ENCODE measurements around the gene KRTAP10-4. TPM values are rescaled to one million over a fixed set of nuclear protein-coding genes. Genes with fewer than 3 reads are reported as not detected.
"Not testable (repeated sequence)": the region's sequence is repeated elsewhere in the genome, so short reads cannot be mapped to it uniquely, and the experiment has no call there.

KRTAP10-4 gene
- total and polyA plus RNA-seq, 7 donors, result not detected

DNA sequence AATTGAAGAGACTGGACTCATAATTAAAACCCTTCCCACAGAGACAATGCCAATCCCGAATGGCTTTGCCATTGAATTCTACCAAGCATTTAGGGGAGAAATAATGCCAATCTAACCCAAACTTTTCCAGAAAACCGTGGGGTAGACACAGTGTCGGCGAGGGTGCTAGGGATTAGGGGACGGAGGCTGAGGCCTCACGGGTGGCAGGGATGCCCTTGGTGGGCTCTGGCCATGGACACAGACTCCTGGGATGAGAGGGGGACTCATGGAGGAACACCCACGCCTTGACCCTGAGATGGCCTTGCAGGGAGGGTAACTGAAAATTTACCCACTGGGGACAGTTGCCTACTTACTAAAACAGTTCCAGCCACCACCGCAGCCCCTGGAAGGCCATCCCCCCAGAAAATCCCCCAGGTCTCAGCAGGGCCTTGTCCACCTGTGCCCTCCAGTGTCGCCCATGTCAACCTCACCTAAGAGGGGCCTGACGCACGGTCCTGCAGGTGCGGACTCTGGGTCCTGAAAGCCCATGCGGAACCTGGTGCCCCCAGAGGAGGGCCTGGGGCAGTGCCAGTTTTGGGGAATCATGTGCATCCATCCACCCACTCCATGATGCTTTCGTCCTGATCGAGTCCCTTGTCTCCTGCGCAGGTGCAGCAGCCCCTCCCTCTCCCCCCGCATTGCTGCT lies 5.0 kb downstream of the KRTAP10-4 start:
- WGBS, 3 donors, result 88 to 93% (median 91%) methylated on average over 15 to 17 of the region's 17 CpGs
- H3K27me3 ChIP-seq (ENCODE audit: insufficient read depth in 3 of 3, low read length in 2 of 3), result peaks cover 0 to 48% (median 9%) of the 10 kb centered on the region in 3 donors
- TF ChIP-seq, protein P1, sequence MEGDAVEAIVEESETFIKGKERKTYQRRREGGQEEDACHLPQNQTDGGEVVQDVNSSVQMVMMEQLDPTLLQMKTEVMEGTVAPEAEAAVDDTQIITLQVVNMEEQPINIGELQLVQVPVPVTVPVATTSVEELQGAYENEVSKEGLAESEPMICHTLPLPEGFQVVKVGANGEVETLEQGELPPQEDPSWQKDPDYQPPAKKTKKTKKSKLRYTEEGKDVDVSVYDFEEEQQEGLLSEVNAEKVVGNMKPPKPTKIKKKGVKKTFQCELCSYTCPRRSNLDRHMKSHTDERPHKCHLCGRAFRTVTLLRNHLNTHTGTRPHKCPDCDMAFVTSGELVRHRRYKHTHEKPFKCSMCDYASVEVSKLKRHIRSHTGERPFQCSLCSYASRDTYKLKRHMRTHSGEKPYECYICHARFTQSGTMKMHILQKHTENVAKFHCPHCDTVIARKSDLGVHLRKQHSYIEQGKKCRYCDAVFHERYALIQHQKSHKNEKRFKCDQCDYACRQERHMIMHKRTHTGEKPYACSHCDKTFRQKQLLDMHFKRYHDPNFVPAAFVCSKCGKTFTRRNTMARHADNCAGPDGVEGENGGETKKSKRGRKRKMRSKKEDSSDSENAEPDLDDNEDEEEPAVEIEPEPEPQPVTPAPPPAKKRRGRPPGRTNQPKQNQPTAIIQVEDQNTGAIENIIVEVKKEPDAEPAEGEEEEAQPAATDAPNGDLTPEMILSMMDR (IDR thresholded peaks at IDR 0.05), result no peak
- no peak for DNase-seq
- H3K4me1 ChIP-seq, result no peaks in the 10 kb centered on the region
- H3K27ac ChIP-seq, result no peak overlapping the region
- H3K36me3 ChIP-seq (ENCODE audit: insufficient read depth in 1 of 2, low read depth in 1 of 2), result no peaks in the 10 kb centered on the region
- no peak overlapping the region for H3K4me3 ChIP-seq
- intact Hi-C loops (cut with DNase I), result no loop called here
- ATAC-seq, result no peak
- H3K9me3 ChIP-seq, result peaks cover 13% of the 10 kb centered on the region

DNA sequence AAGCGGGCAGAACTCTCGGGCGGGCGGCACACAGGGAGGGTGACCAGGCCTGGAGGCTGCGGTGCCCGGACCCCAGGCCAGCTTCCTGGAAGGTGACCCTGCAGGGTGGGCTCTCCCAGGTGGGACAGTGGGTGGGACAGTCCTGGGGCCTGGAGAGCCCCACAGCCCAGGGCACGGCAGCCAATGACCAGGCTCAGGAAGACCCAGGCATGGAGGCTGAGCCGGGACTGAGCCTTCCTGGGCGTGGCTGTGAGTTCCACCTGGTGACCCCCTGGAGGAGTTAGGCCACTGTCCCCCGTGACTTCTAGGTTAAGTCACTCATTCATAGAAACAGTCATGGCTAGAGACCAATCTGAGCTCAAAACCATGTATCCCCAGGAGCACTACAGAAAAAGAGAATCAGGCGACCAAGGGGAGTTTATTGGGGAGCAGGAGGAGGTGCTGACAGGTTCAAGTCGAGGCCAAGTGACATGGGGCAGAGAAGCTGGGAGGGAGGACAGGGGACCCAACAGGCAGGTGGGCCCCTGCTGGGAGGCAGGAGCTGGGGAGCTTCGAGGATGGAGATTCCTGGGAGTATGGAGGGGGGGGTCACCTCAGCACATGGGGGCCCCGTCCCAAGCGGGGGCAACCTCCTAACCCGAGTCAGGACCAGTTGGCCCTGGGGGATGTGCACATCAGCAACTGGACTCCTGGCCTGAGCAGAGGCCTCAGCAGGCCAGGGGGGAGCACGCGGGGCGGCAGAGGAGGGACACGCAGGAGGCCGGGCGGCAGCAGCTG lies 5.7 kb downstream of the KRTAP10-4 start:
- DNase-seq, result no peak
- no peak overlapping the region for H3K27ac ChIP-seq
- no peak for ATAC-seq
- WGBS, 3 donors, result 48 to 62% (median 55%) methylated on average over 22 of the region's 22 CpGs
- H3K4me1 ChIP-seq, result no peaks in the 10 kb centered on the region
- H3K9me3 ChIP-seq, result peaks cover 13% of the 10 kb centered on the region
- H3K36me3 ChIP-seq (ENCODE audit: insufficient read depth in 1 of 2, low read depth in 1 of 2), result no peaks in the 10 kb centered on the region
- TF ChIP-seq, protein P1 (IDR thresholded peaks at IDR 0.05), result no peak
- intact Hi-C loops (cut with DNase I), result no loop called here
- peaks cover 5 to 47% (median 12%) of the 10 kb centered on the region in 3 donors for H3K27me3 ChIP-seq (ENCODE audit: insufficient read depth in 3 of 3, low read length in 2 of 3)
- H3K4me3 ChIP-seq, result no peak overlapping the region

DNA sequence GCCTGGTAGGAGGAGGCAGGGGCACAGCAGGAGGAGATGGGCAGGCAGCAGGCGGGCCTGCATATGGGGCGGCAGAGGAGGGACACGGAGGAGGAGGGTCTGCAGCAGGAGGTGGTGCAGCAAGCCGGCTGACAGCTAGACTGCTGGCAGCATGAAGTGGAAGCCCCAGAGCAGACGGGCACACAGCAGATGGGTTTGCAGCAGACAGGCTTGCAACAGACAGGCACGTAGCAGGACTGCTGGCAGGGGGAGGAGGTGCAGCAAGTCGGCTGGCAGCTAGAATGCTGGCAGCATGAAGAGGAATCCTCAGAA lies 6.3 kb downstream of the KRTAP10-4 start:
- no peak for ATAC-seq
- intact Hi-C loops (cut with DNase I), result no loop called here
- 24 to 42% (median 40%) methylated on average over 7 of the region's 7 CpGs for WGBS, 3 donors
- TF ChIP-seq, protein P1 (IDR thresholded peaks at IDR 0.05), result no peak
- Histone ChIP-seq H3K27me3 (ENCODE audit: insufficient read depth in 3 of 3, low read length in 2 of 3) (peaks cover 7 to 46% (median 12%) of the 10 kb centered on the region in 3 donors), H3K9me3 (peaks cover 13% of the 10 kb centered on the region), H3K36me3 (ENCODE audit: insufficient read depth in 1 of 2, low read depth in 1 of 2) (no peaks in the 10 kb centered on the region), H3K27ac (no peak overlapping the region), H3K4me1 (no peaks in the 10 kb centered on the region), H3K4me3 (no peak overlapping the region)
- DNase-seq, result no peak

DNA sequence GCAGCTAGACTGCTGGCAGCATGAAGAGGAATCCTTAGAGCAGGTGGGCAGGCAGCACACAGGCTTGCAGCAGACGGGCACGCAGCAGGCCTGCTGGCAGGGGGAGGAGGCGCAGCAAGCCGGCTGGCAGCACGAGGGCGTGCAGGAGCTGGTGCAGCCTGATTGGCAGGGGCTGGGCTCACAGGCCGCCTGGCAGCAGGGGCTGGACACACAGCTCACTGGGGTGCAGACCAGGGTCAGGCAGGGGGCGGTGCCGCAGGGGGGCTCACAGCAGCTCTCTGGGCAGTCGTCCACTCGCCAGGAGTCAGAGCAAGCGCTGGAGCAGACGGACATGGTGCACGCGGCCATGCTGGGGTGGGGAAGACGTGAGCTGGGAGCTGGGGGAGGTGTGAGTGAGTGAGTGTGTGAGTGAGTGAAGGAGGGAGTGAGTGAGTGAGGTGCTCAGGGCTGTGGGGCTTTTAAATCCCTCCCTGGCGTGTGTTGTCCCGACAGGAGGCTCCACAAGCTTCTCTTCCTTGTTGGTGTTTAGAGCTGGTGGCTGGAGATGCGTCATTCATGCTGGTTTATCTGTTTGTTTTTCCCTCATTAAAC lies 6.8 kb downstream of the KRTAP10-4 start, which contains the start of gene KRTAP10-5:
KRTAP10-5 (minus strand) TSS at position 374 of the 591 bp plus-strand sequence; CDS start at position 348, 26 bp downstream.
- ATAC-seq; intact Hi-C loops (cut with DNase I); H3K27ac ChIP-seq; H3K36me3 ChIP-seq (ENCODE audit: insufficient read depth in 1 of 2, low read depth in 1 of 2); DNase-seq; H3K4me3 ChIP-seq; H3K4me1 ChIP-seq: not testable (repeated sequence)
- peaks cover 13% of the 10 kb centered on the region for H3K9me3 ChIP-seq
- WGBS, 3 donors, result 16 to 28% (median 26%) methylated on average over 17 to 19 of the region's 19 CpGs
- H3K27me3 ChIP-seq (ENCODE audit: insufficient read depth in 3 of 3, low read length in 2 of 3), result peaks cover 7 to 44% (median 13%) of the 10 kb centered on the region in 3 donors

DNA sequence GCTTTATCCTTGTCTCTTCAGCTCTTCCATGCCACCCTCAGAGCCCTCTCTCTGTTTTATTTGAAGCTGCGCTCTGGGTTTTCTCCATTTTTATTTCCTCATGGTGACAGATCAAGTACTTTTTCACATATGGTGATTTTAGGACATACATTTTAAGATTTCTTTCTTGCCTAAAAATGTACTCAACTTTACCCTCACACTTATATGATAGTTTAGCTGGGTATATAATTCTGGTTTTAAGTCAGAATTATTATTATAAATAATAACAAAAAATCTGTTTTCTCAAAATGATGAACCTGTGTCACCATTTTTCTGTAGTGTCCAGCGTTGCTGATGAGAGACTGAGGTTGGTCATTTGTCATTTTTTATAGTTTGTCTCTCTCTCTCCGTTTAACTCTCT lies 7.6 kb downstream of the KRTAP10-4 start:
- peaks cover 13% of the 10 kb centered on the region for H3K9me3 ChIP-seq
- H3K36me3 ChIP-seq (ENCODE audit: insufficient read depth in 1 of 2, low read depth in 1 of 2), result no peaks in the 10 kb centered on the region
- TF ChIP-seq, protein P1 (IDR thresholded peaks at IDR 0.05), result no peak
- no peak overlapping the region for H3K27ac ChIP-seq
- H3K4me1 ChIP-seq, result no peaks in the 10 kb centered on the region
- no peak for DNase-seq
- H3K27me3 ChIP-seq (ENCODE audit: insufficient read depth in 3 of 3, low read length in 2 of 3), result peaks cover 7 to 45% (median 16%) of the 10 kb centered on the region in 3 donors
- WGBS, 3 donors, result 84 to 94% (median 88%) methylated on average over 3 of the region's 3 CpGs
- intact Hi-C loops (cut with DNase I), result no loop called here
- H3K4me3 ChIP-seq, result no peak overlapping the region
- ATAC-seq, result no peak

Data from psoas muscle (tissue), 8 donors.